Ureter (tissue), 1 donor: ENCODE measurements around the gene RAB6B. TPM values are rescaled to one million over a fixed set of nuclear protein-coding genes. Genes with fewer than 3 reads are reported as not detected.
"Not testable (repeated sequence)": the region's sequence is repeated elsewhere in the genome, so short reads cannot be mapped to it uniquely, and the experiment has no call there.

Experiments used
- DNase-seq: peaks from one replicate; pipeline ENCODE4 v3.0.0-alpha.2; 2020; ENCODE audit warnings: low spot score
- total RNA-seq: library from RNA; stranded (reverse); gene quantifications from one replicate; pipeline ENCODE4 v1.2.4, GENCODE V29; 2023
- donor health status: DM: yes; HTN: yes; CAD: no.

Gene RAB6B
- total RNA-seq, 1 donor from 2014 or later: 8.2 TPM

GRCh38 chr3:133812872-133813271, 82.8 kb downstream of the RAB6B start:
- DNase-seq: no peak

GRCh38 chr3:133805702-133806475, 89.8 kb downstream of the RAB6B start, which contains the start of gene SRPRB:
Gene SRPRB, plus strand, starts transcription at chr3:133805815. Its CDS starts 34 bp downstream, at chr3:133805849.
- DNase-seq: peak; percentile 95

GRCh38 chr3:133805384-133805701, 90.3 kb downstream of the RAB6B start:
- DNase-seq: no peak

GRCh38 chr3:133804896-133805295, 90.8 kb downstream of the RAB6B start:
- DNase-seq: no peak

- DNase-seq: no peak
Measured at GRCh38 chr3:133803469-133803868, 92.2 kb downstream of the RAB6B start.

GRCh38 chr3:133799794-133800585, 95.7 kb downstream of the RAB6B start:
- no peak for DNase-seq

GRCh38 chr3:133797396-133798105, 98.1 kb downstream of the RAB6B start:
- no peak for DNase-seq

GRCh38 chr3:133792171-133792763, 103.4 kb downstream of the RAB6B start:
- DNase-seq: no peak

- no peak for DNase-seq
Measured at GRCh38 chr3:133788024-133788423, 107.7 kb downstream of the RAB6B start.

GRCh38 chr3:133783762-133784161, 111.9 kb downstream of the RAB6B start:
- no peak for DNase-seq

GRCh38 chr3:133782454-133782853, 113.2 kb downstream of the RAB6B start:
- DNase-seq: no peak

GRCh38 chr3:133781570-133781969, 114.1 kb downstream of the RAB6B start:
- DNase-seq: no peak

- DNase-seq: not testable (repeated sequence)
Measured at GRCh38 chr3:133780756-133781155, 114.9 kb downstream of the RAB6B start.

GRCh38 chr3:133779626-133780203, 116.0 kb downstream of the RAB6B start:
- no peak for DNase-seq

- DNase-seq: no peak
Measured at GRCh38 chr3:133777807-133778568, 117.7 kb downstream of the RAB6B start.

GRCh38 chr3:133776794-133777438, 118.8 kb downstream of the RAB6B start:
- DNase-seq: no peak

GRCh38 chr3:133775835-133776234, 119.8 kb downstream of the RAB6B start:
- no peak for DNase-seq

- no peak for DNase-seq
Measured at GRCh38 chr3:133775309-133775708, 120.4 kb downstream of the RAB6B start.
